Neural progenitor cell (in vitro differentiated cells): ENCODE results near the gene COL26A1. TPM values are rescaled to one million over a fixed set of nuclear protein-coding genes. Genes with fewer than 3 reads are reported as not detected.
"Not testable (repeated sequence)": the region's sequence is repeated elsewhere in the genome, so short reads cannot be mapped to it uniquely, and the experiment has no call there.

Experiments
- DNase-seq: peaks from one replicate; pipeline ENCODE4 v3.0.0-alpha.2; 2016; ENCODE audit warnings: low spot score
- H2AFZ ChIP-seq: fragments of 200-600 bp; sonication (generic); replicated peaks from 2 replicates; pipeline ENCODE4 v1.6.1; 2016; ENCODE audit warnings: antibody characterized with exemption
- H3F3A ChIP-seq: fragments of 200-600 bp; sonication (generic); 2 replicates; pipeline ENCODE4 v1.6.1; 2016; ENCODE audit warnings: antibody characterized with exemption, low read depth
- H3K27ac ChIP-seq: fragments of 200-600 bp; sonication (generic); 2 replicates; pipeline ENCODE4 v1.5.1; 2016; ENCODE audit warnings: mild to moderate bottlenecking
- H3K27me3 ChIP-seq: fragments of 200-600 bp; sonication (generic); 2 replicates; pipeline ENCODE4 v1.6.1; 2016; ENCODE audit warnings: mild to moderate bottlenecking, moderate library complexity
- H3K36me3 ChIP-seq: fragments of 200-600 bp; sonication (generic); 2 replicates; pipeline ENCODE4 v1.5.1; 2016
- H3K4me1 ChIP-seq: fragments of 200-600 bp; sonication (generic); 2 replicates; pipeline ENCODE4 v1.6.1; 2016; ENCODE audit warnings: mixed run types
- H3K4me2 ChIP-seq: fragments of 200-600 bp; sonication (generic); 2 replicates; pipeline ENCODE4 v1.6.1; 2016
- H3K4me3 ChIP-seq: fragments of 200-600 bp; sonication (generic); 2 replicates; pipeline ENCODE4 v1.5.1; 2016
- H3K79me2 ChIP-seq: fragments of 200-600 bp; sonication (generic); 2 replicates; pipeline ENCODE4 v1.6.1; 2016; ENCODE audit warnings: low read depth
- H3K9ac ChIP-seq: fragments of 200-600 bp; sonication (generic); 2 replicates; pipeline ENCODE4 v1.6.1; 2016
- H3K9me3 ChIP-seq: fragments of 200-600 bp; sonication (generic); 2 replicates; pipeline ENCODE4 v1.5.1; 2016; ENCODE audit warnings: low read depth
- H4K20me1 ChIP-seq: fragments of 200-600 bp; sonication (generic); 2 replicates; pipeline ENCODE4 v1.6.1; 2016; ENCODE audit warnings: low read depth
- H3K27ac Mint-ChIP-seq: 3 replicates; pipeline ENCODE4 v1.8.0; 2021; ENCODE audit warnings: mixed read lengths
- H3K27me3 Mint-ChIP-seq: 2 replicates; pipeline ENCODE4 v1.8.0; 2022; ENCODE audit warnings: low read depth, mild to moderate bottlenecking, inconsistent platforms, moderate library complexity, mixed read lengths; ENCODE audit not compliant: insufficient read depth
- H3K36me3 Mint-ChIP-seq: 3 replicates; pipeline ENCODE4 v1.8.0; 2021; ENCODE audit warnings: mixed read lengths
- H3K4me1 Mint-ChIP-seq: 3 replicates; pipeline ENCODE4 v1.8.0; 2021; ENCODE audit warnings: mixed read lengths
- H3K4me3 Mint-ChIP-seq: 3 replicates; pipeline ENCODE4 v1.8.0; 2021; ENCODE audit warnings: mild to moderate bottlenecking, moderate library complexity, mixed read lengths
- H3K9me3 Mint-ChIP-seq: 3 replicates; pipeline ENCODE4 v1.8.0; 2020; ENCODE audit warnings: mixed read lengths
- CTCF ChIP-seq: fragments of 200-600 bp; sonication (generic); IDR thresholded peaks from 2 replicates; pipeline ENCODE4 v1.5.1; 2017; ENCODE audit warnings: antibody characterized with exemption, mild to moderate bottlenecking
- EZH2 ChIP-seq: fragments of 200-600 bp; sonication (generic); IDR thresholded peaks from 2 replicates; pipeline ENCODE4 v1.6.1; 2017; ENCODE audit warnings: antibody characterized with exemption, mild to moderate bottlenecking, moderate library complexity
- EZH2phosphoT487 ChIP-seq: fragments of 200-600 bp; sonication (generic); IDR thresholded peaks from 2 replicates; pipeline ENCODE4 v1.6.1; 2017; ENCODE audit warnings: antibody characterized with exemption
- total RNA-seq: library from RNA; depleted of rRNA; stranded (reverse); fragments of >200 nt; gene quantifications from 2 replicates; pipeline ENCODE4 v1.2.3, GENCODE V29; 2015; ENCODE audit warnings: low replicate concordance

COL26A1 gene
- total RNA-seq, 1 donor from 2014 or later = 26.7 TPM

- no peaks in the 10 kb centered on the region for H3K79me2 ChIP-seq
- Mint-ChIP-seq H3K27ac (no peak overlapping the region), H3K36me3 (peaks cover 13% of the 10 kb centered on the region), H3K9me3 (peaks cover 9% of the 10 kb centered on the region), H3K4me3 (no peak overlapping the region), H3K4me1 (peaks cover 14% of the 10 kb centered on the region), H3K27me3 (peaks cover 4% of the 10 kb centered on the region)
- DNase-seq = no peak
- no peak overlapping the region for H3K9ac ChIP-seq
- H3K27ac ChIP-seq = no peak overlapping the region
- H4K20me1 ChIP-seq = no peaks in the 10 kb centered on the region
- H3K4me1 ChIP-seq = no peaks in the 10 kb centered on the region
- peaks cover 2% of the 10 kb centered on the region for H3K9me3 ChIP-seq
- no peak overlapping the region for H3K4me3 ChIP-seq
- no peaks in the 10 kb centered on the region for H3K27me3 ChIP-seq
- TF ChIP-seq EZH2 (no peak), CTCF (no peak), EZH2phosphoT487 (no peak)
- H3K4me2 ChIP-seq = no peak overlapping the region
- H2AFZ ChIP-seq = no peak overlapping the region
- H3F3A ChIP-seq = no peaks in the 10 kb centered on the region
- peaks cover 1% of the 10 kb centered on the region for H3K36me3 ChIP-seq
These were observed 111.5 kb downstream of the COL26A1 start for GRCh38 chr7:101474178-101474577.

- H3K79me2 ChIP-seq, DNase-seq, H3K4me1 Mint-ChIP-seq, H3K27ac Mint-ChIP-seq, H3K27ac ChIP-seq, H3K27me3 Mint-ChIP-seq, H3K4me2 ChIP-seq, H3K27me3 ChIP-seq, H3K4me3 ChIP-seq, H3F3A ChIP-seq, H3K9ac ChIP-seq, H4K20me1 ChIP-seq, H3K4me1 ChIP-seq, H3K36me3 ChIP-seq, H3K4me3 Mint-ChIP-seq, H2AFZ ChIP-seq, H3K9me3 ChIP-seq: not testable (repeated sequence)
- peaks cover 22% of the 10 kb centered on the region for H3K9me3 Mint-ChIP-seq
- peaks cover 18% of the 10 kb centered on the region for H3K36me3 Mint-ChIP-seq
These were observed 113.0 kb downstream of the COL26A1 start for GRCh38 chr7:101475691-101476090.

- Histone ChIP-seq H3K9me3 (peaks cover 8% of the 10 kb centered on the region), H3K4me2 (no peak overlapping the region), H3K79me2 (no peaks in the 10 kb centered on the region), H3K4me3 (no peak overlapping the region), H3F3A (no peaks in the 10 kb centered on the region), H4K20me1 (no peaks in the 10 kb centered on the region), H3K27ac (no peak overlapping the region), H3K9ac (no peak overlapping the region), H3K4me1 (no peaks in the 10 kb centered on the region), H3K27me3 (no peaks in the 10 kb centered on the region), H3K36me3 (peaks cover 5% of the 10 kb centered on the region), H2AFZ (no peak overlapping the region)
- H3K36me3 Mint-ChIP-seq = peaks cover 18% of the 10 kb centered on the region
- H3K4me1 Mint-ChIP-seq = no peaks in the 10 kb centered on the region
- DNase-seq = no peak
- TF ChIP-seq EZH2 = no peak
- TF ChIP-seq EZH2phosphoT487 = no peak
- no peak for TF ChIP-seq CTCF
- no peak overlapping the region for H3K27ac Mint-ChIP-seq
- peaks cover 2% of the 10 kb centered on the region for H3K27me3 Mint-ChIP-seq
- peaks cover 26% of the 10 kb centered on the region for H3K9me3 Mint-ChIP-seq
- H3K4me3 Mint-ChIP-seq = no peak overlapping the region
These were observed 116.5 kb downstream of the COL26A1 start for GRCh38 chr7:101479217-101479616.

GRCh38 chr7:101486056-101486432 is 123.4 kb downstream of the COL26A1 start:
- not testable (repeated sequence) for H3K9me3 Mint-ChIP-seq, H3K9me3 ChIP-seq, H3K36me3 ChIP-seq, H3K27me3 ChIP-seq, H3K27ac Mint-ChIP-seq, H3K36me3 Mint-ChIP-seq, H4K20me1 ChIP-seq, DNase-seq, H3K79me2 ChIP-seq, H3K4me3 Mint-ChIP-seq, H3K9ac ChIP-seq, H3K27me3 Mint-ChIP-seq
- peak overlapping the region; percentile 42 for H3K27ac ChIP-seq
- peaks cover 23% of the 10 kb centered on the region for H3F3A ChIP-seq
- peak overlapping the region; percentile 68 for H3K4me2 ChIP-seq
- peak overlapping the region; percentile 37 for H2AFZ ChIP-seq
- H3K4me1 ChIP-seq = peaks cover 19% of the 10 kb centered on the region
- H3K4me3 ChIP-seq = peak overlapping the region; percentile 17
- peaks cover 17% of the 10 kb centered on the region for H3K4me1 Mint-ChIP-seq
